Endometrial microvascular endothelial cells (primary cell): ENCODE results near the gene TAOK3. TPM values are rescaled to one million over a fixed set of nuclear protein-coding genes. Genes with fewer than 3 reads are reported as not detected.
"Not testable (repeated sequence)": the region's sequence is repeated elsewhere in the genome, so short reads cannot be mapped to it uniquely, and the experiment has no call there.

Source experiments
- in situ Hi-C: cut with HindIII; loops from 2 replicates; pipeline ENCODE4 v1.10.0; 2017; ENCODE audit warnings: low sequenced_read_pairs, low pct_unique_long_range_greater_than_20kb; ENCODE audit errors: inconsistent ontology term
- total RNA-seq: library from RNA; depleted of rRNA; stranded (reverse); fragments of >200 nt; gene quantifications from one replicate; pipeline ENCODE4 v1.2.3, GENCODE V29; 2015; ENCODE audit errors: inconsistent ontology term

The TAOK3 gene
- total RNA-seq, 1 donor from 2014 or later: 21.6 TPM

- in situ Hi-C loops: loop anchor here (10.0 kb wide), 1 partner anchor 191 kb away; no protein-coding TSS in a partner anchor
Measured at GRCh38 chr12:118375348-118375747, 2.6 kb upstream of the TAOK3 start.

- in situ Hi-C loops: loop anchor here (10.0 kb wide), 1 partner anchor 190 kb away; no protein-coding TSS in a partner anchor
Measured at GRCh38 chr12:118374909-118375308, 2.2 kb upstream of the TAOK3 start.

GRCh38 chr12:118374126-118374725, 1.5 kb upstream of the TAOK3 start:
- in situ Hi-C loops: loop anchor here (10.0 kb wide), 1 partner anchor 189 kb away; no protein-coding TSS in a partner anchor

GRCh38 chr12:118373616-118374015, 909 bp upstream of the TAOK3 start:
- in situ Hi-C loops: loop anchor here (10.0 kb wide), 1 partner anchor 189 kb away; no protein-coding TSS in a partner anchor

GRCh38 chr12:118371321-118372282, 1.1 kb downstream of the TAOK3 start:
- in situ Hi-C loops: loop anchor here (10.0 kb wide), 1 partner anchor 187 kb away; no protein-coding TSS in a partner anchor

GRCh38 chr12:118370601-118371000, 2.1 kb downstream of the TAOK3 start:
- in situ Hi-C loops: loop anchor here (10.0 kb wide), 1 partner anchor 186 kb away; no protein-coding TSS in a partner anchor

GRCh38 chr12:118368821-118369220, 3.9 kb downstream of the TAOK3 start:
- in situ Hi-C loops: no loop called here

GRCh38 chr12:118361889-118362288, 10.8 kb downstream of the TAOK3 start:
- in situ Hi-C loops: no loop called here

GRCh38 chr12:118361092-118361404, 11.7 kb downstream of the TAOK3 start:
- in situ Hi-C loops: no loop called here

- in situ Hi-C loops: no loop called here
Measured at GRCh38 chr12:118359541-118359915, 13.2 kb downstream of the TAOK3 start.

- in situ Hi-C loops: no loop called here
Measured at GRCh38 chr12:118358612-118359540, 13.8 kb downstream of the TAOK3 start.

- in situ Hi-C loops: no loop called here
Measured at GRCh38 chr12:118358008-118358359, 14.7 kb downstream of the TAOK3 start.

- in situ Hi-C loops: no loop called here
Measured at GRCh38 chr12:118357257-118358007, 15.3 kb downstream of the TAOK3 start.

- in situ Hi-C loops: no loop called here
Measured at GRCh38 chr12:118356809-118357256, 15.9 kb downstream of the TAOK3 start.

GRCh38 chr12:118355843-118356242, 16.9 kb downstream of the TAOK3 start:
- in situ Hi-C loops: no loop called here

- in situ Hi-C loops: no loop called here
Measured at GRCh38 chr12:118354903-118355302, 17.8 kb downstream of the TAOK3 start.

GRCh38 chr12:118354503-118354902, 18.2 kb downstream of the TAOK3 start:
- in situ Hi-C loops: not testable (repeated sequence)

- in situ Hi-C loops: no loop called here
Measured at GRCh38 chr12:118353721-118354120, 19.0 kb downstream of the TAOK3 start.
